HepG2 (cell line): ENCODE data around the gene GLT1D1.

Experiments used
- ATRX ChIP-seq: sonication (generic); formaldehyde crosslinking; IDR thresholded peaks from 2 replicates; pipeline ENCODE4 v1.4.0; 2020; ENCODE audit warnings: missing genetic modification reagents, borderline replicate concordance
- CEBPB ChIP-seq: IDR thresholded peaks from 2 replicates; pipeline ENCODE4 v1.6.1; 2011; ENCODE audit warnings: low read depth, low read length, improper control_type of control experiment, borderline replicate concordance
- CHD2 ChIP-seq: IDR thresholded peaks from 2 replicates; pipeline ENCODE4 v1.6.1; 2011; ENCODE audit warnings: low read depth, low read length, improper control_type of control experiment
- ETV6 ChIP-seq: sonication (generic); formaldehyde crosslinking; conservative IDR thresholded peaks from 2 replicates; pipeline ENCODE4 v1.4.0; 2020; ENCODE audit warnings: missing genetic modification reagents
- POLR2AphosphoS5 ChIP-seq: IDR thresholded peaks from 2 replicates; pipeline ENCODE4 v1.6.1; 2012; ENCODE audit warnings: low read depth, low read length
- RARG ChIP-seq: sonication (generic); formaldehyde crosslinking; IDR thresholded peaks from 2 replicates; pipeline ENCODE4 v1.4.0; 2020; ENCODE audit warnings: low read depth, mild to moderate bottlenecking, missing genetic modification reagents
- RXRB ChIP-seq: IDR thresholded peaks from 2 replicates; pipeline ENCODE4 v1.6.1; 2016; ENCODE audit warnings: borderline replicate concordance, missing genetic modification reagents, missing compliant biosample characterization
- TCF7L2 ChIP-seq: IDR thresholded peaks from 2 replicates; pipeline ENCODE4 v1.6.1; 2011; ENCODE audit warnings: mild to moderate bottlenecking, low read depth, low read length, moderate library complexity
- ZBTB42 ChIP-seq: sonication (generic); formaldehyde crosslinking; IDR thresholded peaks from 2 replicates; pipeline ENCODE4 v1.5.0; 2020; ENCODE audit warnings: mild to moderate bottlenecking, missing genetic modification reagents
- ZNF296 ChIP-seq: sonication (generic); formaldehyde crosslinking; conservative IDR thresholded peaks from 2 replicates; pipeline ENCODE4 v1.5.0; 2020; ENCODE audit warnings: mild to moderate bottlenecking, missing genetic modification reagents
- ZNF30 ChIP-seq: sonication (generic); formaldehyde crosslinking; IDR thresholded peaks from 2 replicates; pipeline ENCODE4 v1.5.0; 2020; ENCODE audit warnings: mild to moderate bottlenecking, missing genetic modification reagents
- TF ChIP-seq, protein P1 (sequence below): IDR thresholded peaks from 2 replicates; pipeline ENCODE4 v1.6.1; 2016
- TF ChIP-seq, protein P2 (sequence below): sonication (generic); formaldehyde crosslinking; IDR thresholded peaks from 2 replicates; pipeline ENCODE4 v1.5.0; 2020; ENCODE audit warnings: mild to moderate bottlenecking, missing genetic modification reagents, moderate library complexity

DNA sequence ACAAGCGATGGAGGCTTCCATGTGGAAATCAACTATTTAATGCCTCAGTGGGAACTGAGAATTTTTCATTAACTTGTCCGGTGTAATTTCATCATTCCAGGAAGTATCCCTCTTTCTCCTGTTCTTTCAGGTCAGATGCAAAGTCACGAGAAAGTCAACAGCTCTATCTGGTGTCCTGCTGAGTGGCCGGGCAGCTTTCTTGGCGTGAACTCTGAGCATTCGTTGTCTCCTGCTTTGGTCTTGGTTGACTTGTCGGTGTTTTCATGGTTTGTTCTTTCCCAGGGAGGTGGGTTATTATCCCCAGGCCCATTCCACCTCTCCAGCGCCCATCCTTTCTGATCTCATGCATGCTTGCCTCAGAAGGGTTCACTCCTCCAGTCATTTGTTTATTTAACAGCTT is 149.1 kb downstream of the GLT1D1 start:
- TF ChIP-seq, protein P1, sequence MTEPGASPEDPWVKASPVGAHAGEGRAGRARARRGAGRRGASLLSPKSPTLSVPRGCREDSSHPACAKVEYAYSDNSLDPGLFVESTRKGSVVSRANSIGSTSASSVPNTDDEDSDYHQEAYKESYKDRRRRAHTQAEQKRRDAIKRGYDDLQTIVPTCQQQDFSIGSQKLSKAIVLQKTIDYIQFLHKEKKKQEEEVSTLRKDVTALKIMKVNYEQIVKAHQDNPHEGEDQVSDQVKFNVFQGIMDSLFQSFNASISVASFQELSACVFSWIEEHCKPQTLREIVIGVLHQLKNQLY (CRISPR knock-in tag), result no peak
- TF ChIP-seq CEBPB (no peak), ATRX (CRISPR knock-in tag) (no peak), ETV6 (CRISPR knock-in tag) (no peak), RXRB (no peak), ZNF296 (CRISPR knock-in tag) (no peak), ZNF30 (no peak), RARG (no peak), POLR2AphosphoS5 (no peak), TCF7L2 (no peak), CHD2 (no peak), ZBTB42 (no peak)
- TF ChIP-seq, protein P2, sequence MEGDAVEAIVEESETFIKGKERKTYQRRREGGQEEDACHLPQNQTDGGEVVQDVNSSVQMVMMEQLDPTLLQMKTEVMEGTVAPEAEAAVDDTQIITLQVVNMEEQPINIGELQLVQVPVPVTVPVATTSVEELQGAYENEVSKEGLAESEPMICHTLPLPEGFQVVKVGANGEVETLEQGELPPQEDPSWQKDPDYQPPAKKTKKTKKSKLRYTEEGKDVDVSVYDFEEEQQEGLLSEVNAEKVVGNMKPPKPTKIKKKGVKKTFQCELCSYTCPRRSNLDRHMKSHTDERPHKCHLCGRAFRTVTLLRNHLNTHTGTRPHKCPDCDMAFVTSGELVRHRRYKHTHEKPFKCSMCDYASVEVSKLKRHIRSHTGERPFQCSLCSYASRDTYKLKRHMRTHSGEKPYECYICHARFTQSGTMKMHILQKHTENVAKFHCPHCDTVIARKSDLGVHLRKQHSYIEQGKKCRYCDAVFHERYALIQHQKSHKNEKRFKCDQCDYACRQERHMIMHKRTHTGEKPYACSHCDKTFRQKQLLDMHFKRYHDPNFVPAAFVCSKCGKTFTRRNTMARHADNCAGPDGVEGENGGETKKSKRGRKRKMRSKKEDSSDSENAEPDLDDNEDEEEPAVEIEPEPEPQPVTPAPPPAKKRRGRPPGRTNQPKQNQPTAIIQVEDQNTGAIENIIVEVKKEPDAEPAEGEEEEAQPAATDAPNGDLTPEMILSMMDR (CRISPR knock-in tag), result no peak
